HTERT RPE-1 (cell line): ENCODE measurements around the gene BACE2.
"Not testable (repeated sequence)": the region's sequence is repeated elsewhere in the genome, so short reads cannot be mapped to it uniquely, and the experiment has no call there.

ENCODE experiments used
- in situ Hi-C: fragments of 300-500 bp; cut with MboI; formaldehyde crosslinking; loops from 4 replicates; pipeline ENCODE4 v1.14.3; 2020; ENCODE audit warnings: low sequenced_read_pairs

BACE2 gene

DNA sequence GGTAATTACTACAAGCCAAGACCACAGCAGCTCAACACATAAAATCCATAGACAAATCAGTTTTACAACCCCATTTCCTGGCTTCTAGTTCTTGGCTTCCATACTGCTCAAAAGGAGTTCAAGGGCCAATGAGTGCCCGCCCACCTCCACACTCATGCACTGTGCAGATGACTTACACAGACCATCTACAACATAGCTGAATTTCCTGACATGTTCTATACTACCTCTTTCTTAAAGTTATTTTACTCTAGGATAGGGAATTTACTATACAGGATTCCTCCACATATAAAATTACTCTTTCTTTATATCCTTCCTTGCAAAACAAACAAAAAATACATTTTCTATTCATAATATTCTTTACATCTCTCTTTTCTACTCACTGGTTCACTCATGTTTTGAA lies 14.6 kb downstream of the BACE2 start:
- in situ Hi-C loops = no loop called here

DNA sequence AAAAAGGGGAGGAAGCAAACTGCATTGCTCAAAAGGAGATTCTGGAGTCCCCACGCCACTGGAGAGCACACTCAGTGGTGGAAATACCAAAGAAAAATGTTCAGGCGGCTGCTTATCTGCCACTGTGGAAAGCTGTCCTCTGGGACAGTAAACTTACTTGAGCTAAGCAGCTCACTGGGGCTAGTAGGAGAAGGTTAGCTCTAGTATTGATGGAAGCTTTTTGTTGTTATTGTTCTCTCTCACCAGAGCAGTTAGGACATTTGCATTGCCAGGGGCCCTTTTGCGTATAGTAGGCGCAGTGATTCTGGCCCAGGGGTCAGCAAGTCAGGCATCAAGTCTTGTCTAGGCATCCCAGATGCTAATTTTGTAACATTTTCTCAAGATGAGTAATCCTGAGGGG lies 15.6 kb downstream of the BACE2 start:
- in situ Hi-C loops = no loop called here

DNA sequence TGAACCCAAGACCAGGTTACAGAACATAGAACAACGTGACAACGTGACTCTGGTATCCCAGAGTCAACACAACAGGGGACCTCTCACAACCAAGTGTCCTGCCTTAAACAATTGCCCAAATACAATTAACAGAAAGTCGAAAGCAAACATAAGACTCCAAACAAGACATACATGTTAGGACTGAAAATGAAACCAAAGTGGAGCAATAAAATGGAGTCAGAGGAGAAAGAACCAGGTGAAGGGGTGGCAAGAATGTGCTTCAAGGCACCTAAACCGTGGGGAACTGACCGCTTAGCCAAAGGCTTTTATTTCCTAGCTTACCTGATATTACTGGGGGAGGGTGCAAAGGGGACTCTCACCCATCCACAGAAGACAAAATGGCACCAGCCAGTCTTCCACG lies 17.8 kb downstream of the BACE2 start:
- in situ Hi-C loops = no loop called here

DNA sequence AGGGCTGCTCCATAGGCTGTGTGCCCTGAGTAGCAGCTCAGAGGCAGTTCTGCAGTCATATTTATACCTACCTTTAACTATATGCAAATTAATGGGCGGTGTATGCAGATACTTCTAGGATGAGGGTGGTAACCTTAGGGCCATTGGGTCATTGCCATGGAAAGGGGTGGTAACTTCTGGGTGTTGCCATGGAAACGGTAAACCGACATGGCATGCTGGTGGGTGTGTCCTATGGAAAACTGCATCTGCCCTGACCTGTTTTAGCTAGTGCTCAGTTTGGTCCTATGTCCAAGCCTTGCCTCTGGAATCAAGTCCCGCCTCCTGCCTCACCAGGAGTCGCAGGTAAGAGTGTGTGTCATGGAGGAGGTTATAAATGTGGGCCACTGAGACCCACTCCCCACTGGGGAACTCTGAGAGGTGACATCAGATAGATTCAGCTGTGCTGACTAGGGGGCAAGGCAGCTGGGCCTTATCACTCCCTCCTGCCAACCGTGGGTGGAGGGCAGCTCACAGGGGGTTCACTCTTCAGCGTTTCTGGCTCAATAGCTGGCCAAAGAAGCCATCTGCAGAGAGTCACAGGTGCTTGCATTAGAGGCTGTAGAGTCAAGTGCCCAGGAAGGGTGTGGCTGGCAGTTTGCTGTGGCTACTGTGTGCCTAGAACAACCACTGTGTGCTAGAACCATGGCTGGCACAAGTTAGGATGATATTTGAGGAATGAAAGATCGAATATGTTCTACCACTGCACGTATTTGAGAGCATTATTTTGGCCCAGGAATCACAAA lies 19.0 kb downstream of the BACE2 start:
- in situ Hi-C loops = no loop called here

DNA sequence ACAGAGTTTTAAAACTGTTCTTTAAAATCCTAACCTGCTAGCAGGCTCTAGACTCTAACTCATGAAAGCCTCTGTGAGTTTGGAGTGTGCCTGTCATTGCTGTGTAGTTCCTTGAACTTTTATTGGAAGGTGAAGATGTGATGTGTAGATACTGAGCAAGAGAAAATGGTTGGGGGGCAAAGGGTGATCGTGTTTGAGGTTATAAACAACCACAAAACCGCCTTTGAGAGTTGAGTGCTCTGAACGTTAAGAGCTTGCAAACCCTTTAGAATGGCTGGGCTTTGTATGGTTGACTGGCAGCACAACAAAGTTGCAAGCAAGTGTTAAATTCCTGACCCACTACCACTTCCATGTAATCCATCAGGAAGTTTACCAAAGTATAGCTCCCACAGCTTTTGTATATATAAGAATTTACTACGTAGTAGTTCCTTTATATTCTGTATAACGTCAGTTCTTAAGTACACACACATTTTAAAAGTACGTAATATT lies 19.6 kb downstream of the BACE2 start:
- in situ Hi-C loops = no loop called here

DNA sequence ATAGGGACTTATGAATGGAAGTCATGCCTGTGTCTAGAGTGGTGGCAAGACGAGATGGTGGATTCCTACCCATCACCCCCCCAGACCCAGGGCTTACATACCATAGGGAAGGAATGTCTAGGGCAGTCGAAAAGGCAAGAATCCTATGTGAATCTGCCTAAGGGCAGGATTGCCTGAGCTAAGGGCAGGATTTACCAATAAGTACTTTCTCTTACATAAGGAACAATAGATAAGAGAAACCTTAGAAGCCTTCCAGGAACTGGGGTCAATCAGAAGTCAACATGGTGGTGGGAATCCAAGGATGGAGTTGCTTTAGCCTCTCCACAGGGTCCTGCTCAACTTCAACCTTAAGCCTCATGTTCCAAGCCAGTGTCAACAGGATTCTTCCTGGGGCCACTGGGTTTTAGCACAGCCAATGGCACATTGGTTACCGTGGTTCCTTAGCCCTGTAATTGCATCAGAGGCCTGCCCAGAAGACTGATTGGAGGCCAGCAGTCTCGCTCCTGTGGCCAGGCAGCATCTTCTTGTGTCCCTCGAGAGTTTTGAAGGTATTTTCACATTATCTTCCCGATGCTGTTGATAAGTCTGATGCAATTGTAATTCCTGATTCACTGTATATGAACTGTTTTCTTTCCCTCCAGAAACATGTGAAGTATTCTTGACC lies 20.7 kb downstream of the BACE2 start:
- in situ Hi-C loops = no loop called here

DNA sequence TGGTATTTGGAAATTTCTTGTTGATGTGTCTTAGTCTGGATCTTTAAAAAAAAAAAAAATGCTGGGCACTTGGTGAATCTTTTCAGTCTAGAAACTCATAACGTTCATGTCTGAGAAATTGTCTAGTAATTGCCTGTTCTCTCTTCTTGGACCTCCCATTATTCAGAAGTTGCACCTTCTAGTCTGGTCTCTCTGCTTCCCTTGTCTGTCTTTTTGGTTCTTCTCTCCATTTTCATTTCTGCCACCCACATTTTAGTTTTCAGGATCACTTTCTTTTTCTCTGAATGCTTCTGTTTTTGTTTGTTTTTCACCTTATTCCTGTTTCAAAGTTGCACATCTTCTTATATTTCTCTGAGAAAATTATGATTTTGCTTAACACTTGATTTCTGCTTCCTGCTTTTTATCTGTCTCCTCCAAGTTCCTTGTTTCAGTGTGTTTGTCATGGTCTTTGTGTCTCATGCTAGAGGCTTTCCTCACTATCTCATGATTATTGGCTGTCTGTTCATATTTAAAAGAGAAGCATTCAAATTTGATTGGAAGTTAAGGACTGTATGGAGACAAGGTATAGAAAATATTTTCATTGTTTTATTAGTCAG lies 21.3 kb downstream of the BACE2 start:
- in situ Hi-C loops = no loop called here

DNA sequence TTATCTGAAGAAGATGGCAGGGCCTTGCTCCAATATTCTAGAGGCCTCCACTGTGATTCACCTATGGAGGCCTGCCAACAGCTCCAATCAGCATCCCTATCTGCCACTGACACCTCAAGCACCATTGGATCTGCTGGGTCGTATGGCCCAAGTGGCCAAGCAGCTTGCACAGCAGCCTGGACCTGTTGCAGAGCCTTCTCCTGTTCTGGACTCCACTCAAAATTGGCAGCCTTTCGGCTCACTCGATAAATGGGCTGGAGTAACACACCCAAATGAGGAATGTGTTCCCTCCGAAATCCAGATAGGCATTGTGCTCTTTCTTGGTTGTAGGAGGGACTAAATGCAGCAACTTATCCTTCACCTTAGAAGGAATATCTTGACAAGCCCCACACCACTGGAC lies 24.6 kb downstream of the BACE2 start:
- in situ Hi-C loops = not testable (repeated sequence)

DNA sequence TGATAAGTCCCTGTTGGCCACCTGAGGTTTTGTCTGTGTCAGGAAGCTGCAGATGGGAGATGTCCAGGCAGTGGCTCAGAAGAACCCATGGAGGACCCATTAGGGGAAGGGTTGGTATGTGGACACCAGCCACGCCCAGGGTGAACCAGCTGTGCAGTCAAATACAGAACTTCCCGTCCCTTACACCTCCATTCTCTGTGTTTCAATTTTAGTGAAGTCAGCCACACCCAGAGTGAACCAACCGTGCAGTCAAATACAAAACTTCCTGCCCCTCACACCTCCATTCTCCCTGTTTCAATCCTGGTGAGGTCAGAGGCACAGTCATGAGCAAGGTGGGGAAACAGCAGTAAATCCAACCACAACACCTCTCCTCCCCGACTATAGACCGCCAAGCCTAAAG lies 27.4 kb downstream of the BACE2 start:
- in situ Hi-C loops = no loop called here

DNA sequence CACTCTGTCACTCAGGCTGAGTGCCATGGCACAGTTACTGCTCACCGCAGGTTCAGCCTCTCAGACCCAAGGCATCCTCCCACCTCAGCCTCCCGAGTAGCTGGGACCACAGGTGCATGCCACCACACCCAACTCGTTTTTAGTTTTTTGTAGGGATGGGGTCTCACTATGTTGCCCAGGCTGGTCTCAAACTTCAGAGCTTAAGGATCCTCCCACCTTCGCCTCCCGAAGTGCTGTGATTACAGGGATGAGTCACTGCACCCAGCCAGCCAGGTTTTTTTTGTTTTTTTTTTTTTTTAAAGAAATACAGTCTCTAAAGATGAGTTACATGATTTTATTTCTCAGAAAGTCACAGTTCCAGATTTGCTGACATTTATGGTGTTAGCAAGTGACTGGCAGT lies 29.0 kb downstream of the BACE2 start:
- in situ Hi-C loops = no loop called here

DNA sequence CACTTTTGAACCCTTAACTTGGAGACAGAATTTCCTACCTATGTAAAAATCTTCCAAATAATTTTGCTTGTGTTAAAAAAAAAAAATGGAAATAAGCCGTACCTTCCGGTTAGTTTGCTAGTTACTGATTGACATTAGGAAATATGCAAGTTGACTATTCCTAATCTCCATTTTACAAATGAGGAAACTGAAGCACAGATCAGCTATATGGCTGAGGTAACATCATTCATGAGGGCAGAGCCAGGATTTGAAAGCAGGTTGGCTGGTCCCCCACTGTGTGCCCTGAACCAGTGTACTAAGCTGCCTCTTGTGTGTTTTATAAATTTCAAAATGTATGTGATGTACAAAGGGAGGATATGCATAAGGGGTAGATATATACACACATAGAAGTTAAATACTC lies 29.6 kb downstream of the BACE2 start:
- in situ Hi-C loops = no loop called here

DNA sequence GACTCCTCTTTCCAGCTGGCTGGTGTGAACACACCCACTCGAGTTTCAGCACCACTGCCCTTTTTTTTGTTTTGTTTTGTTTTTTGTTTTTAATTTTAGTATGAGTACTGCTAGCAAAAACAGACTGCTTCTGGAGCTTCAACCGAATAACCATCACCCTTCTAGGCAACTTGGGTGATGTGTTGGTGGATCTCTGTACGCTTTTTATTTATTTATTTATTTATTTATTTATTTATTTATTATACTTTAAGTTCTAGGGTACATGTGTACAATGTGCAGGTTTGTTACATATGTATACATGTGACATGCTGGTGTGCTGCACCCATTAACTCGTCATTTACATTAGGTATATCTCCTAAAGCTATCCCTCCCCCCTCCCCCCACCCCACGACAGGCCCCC lies 30.7 kb downstream of the BACE2 start:
- in situ Hi-C loops = not testable (repeated sequence)

DNA sequence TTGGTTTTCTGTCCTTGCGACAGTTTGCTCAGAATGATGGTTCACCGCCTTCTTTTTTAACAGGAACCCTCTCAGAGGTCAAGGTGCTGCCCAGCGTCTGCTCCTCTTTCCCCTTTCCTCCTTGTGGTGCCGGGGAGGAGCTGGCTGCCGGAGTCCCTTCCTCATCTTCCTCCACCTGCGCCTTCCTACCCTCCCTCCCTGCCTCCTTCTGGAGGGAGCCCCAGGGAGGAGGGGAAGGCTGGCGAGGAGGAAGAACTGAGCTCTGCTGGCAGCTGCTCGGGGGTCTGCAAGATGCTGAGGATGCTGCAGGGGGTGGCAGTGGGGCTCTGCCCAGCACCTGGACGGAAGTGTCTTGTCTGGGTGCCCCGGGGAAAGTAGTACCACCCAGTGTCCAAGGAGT lies 31.2 kb downstream of the BACE2 start:
- in situ Hi-C loops = no loop called here

DNA sequence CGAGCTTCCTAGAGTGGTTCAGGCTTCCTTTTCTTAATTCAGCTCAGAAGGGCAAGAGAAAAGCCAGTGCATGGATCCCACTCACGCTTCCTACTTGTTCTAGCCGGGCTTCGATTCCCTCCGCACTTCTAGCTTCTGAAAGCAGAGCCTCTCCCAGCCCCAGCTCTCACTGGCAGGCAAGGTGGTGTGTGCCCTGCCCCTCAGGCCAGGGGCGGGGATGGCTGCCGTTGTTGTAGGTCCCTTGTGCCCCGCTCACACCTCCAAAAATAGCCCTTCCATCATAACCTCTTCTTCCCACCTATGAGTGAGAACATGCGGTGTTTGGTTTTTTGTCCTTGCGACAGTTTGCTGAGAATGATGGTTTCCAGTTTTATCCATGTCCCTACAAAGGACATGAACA lies 31.6 kb downstream of the BACE2 start:
- in situ Hi-C loops = no loop called here

DNA sequence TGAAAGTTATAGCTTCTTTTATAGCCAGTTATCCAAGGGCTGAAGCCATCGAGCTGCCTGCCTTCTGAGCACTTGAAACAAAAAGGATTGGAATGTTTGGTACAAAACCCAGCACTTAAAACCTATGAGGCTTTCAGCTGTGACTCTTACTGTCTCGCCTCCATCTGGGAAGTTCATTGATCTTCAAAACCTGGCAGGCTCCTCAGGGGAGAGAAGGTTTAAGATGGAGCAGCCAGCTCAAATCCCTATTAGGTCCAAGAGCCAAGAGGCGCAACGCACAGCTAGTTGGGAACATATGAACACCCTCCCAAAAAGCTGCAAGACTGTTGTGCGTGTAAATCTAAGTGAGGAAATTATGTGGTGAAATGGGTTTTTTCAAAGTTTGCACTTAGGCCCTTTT lies 33.4 kb downstream of the BACE2 start:
- in situ Hi-C loops = no loop called here

DNA sequence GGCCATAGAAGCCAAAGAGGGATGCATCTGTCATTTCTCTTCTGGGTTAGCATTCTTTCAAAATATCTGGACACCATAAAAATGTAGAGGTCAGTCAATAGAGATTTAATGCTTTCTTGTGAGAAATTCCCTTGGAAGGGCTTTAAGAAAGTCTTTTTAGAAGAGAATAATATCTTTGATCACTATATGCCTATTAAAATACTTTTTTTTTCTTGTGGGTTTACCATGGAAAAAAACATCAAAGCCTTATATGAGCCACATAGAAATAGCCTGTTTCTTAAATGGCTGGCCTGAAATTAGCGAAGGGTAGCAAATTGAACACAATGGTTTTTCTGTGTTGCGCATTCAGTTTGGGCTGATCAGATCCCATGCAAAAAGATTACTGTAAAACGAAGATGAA lies 36.8 kb downstream of the BACE2 start:
- in situ Hi-C loops = no loop called here

DNA sequence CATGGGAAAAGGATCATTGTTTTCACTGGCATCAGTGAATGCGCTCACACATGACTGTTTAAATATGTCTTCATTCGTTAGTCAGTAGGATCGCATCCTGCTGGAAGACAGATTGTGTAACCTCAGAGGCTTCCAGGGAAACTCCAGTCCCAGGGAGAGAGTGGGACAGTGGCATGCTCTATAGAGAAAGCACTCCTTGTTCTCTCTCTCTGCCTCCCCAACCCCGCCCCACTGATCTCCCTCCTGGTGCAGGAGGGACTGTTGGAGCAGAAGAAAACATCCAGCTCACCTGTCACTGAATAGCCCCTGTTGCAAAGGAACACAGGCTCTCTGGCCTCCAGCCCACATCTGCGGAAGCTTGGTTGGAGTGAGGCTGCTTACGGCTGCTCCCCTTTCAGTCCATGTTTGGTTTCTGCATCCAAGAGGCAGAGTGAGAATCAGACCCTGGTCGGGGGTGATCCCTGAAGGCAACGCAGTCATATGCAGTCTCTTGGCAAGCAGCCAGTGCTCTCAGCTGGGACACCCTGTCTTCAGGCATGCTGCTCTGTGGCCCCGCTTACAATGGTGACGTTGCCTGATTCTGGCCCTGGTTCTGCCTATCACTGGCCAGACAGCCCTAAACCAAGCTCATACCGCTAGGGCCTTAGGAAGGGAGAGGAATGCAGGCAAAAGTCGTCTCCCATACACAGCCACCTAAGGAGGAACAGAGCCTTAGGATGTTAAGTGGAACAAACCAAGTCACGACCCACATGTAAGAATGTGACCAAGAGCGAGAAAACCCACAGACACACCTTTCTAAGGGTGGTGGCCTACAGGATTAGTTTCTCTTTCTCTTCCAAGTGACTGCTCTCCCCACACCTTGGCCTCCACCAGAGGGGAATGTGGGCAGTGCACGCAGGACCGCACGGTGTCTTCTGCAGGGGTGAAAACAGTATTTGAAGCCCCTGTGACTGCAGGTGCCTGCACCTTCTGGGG lies 39.7 kb downstream of the BACE2 start:
- in situ Hi-C loops = no loop called here

DNA sequence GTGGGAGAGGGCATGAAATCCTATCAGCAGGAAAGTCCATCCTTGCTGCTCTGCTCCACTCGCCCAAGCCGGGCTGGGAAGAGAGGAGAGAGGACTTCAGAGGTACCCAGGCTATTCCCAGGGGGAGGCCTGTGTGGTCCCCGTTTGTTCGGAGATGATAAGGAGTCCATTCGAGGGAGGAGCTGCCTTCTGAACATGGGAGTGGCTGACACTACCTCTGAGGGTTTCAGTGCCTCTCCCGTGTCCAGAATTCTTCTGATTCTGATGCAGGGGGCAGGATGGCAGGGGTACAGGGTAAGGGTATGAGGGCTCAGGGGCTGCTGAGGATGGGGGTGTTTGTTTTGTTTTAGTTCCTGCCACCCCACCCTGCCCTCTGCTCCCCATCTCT lies 40.4 kb downstream of the BACE2 start:
- in situ Hi-C loops = no loop called here

DNA sequence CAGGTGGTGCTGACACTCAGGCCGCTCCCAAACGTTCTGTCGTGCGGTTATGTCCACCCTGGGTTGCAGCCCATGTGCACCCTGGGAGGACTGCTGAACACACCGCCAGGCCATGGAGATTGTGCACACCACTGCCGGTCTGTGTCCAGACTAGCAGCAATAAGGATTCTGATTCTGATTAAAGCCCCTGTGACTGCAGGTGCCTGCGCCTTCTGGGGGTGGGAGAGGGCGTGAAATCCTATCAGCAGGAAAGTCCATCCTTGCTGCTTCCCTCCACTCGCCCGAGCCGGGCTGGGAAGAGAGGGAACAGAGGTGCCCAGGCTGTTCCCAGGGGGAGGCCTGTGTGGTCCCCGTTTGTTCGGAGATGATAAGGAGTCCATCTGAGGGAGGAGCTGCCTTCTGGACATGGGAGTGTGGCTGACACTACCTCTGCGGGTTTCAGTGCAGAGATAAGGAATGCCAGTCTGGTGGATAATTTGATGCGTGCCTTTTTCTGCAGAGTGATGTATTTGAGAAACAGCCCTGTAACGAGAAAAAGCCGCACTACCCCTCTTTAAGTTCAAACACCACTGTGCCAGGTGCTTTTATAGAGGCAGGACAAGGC lies 41.2 kb downstream of the BACE2 start:
- in situ Hi-C loops = no loop called here

DNA sequence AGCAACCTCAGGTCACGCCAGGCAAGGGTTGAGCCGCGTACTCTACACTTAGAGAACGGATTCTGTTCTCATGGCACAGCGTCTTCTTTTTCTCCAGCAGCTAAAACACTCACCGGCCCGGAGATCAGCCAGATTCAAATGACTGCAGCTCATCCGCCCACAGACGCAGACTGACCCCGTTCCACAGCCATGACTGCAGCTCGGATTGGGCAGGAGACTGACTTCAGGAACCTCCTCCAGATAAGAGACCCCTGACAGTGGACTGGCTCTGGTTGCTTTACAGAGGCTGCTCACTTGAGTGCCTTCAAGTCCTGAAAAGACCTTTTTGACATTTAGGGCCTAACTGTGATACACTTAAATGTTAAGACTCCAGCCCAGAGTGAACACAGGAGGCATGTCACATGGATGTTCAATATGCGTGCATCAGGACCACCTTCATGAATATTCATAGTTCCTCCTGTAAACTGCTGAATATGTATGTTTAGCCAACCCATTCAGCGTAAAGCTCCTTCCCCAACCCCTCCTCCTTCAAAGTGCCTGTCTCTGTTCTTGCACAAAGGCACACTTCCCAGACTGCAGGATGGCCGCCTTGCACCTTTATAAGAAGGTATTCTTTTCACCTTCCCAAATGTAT lies 42.6 kb downstream of the BACE2 start:
- in situ Hi-C loops = no loop called here
